ENCODE results near the gene CLBA1. TPM values are rescaled to one million over a fixed set of nuclear protein-coding genes. Genes with fewer than 3 reads are reported as not detected.

CLBA1 gene
- total and polyA plus RNA-seq, 2 experiments from 2014 or later, result 1.6 to 1.8 TPM

DNA sequence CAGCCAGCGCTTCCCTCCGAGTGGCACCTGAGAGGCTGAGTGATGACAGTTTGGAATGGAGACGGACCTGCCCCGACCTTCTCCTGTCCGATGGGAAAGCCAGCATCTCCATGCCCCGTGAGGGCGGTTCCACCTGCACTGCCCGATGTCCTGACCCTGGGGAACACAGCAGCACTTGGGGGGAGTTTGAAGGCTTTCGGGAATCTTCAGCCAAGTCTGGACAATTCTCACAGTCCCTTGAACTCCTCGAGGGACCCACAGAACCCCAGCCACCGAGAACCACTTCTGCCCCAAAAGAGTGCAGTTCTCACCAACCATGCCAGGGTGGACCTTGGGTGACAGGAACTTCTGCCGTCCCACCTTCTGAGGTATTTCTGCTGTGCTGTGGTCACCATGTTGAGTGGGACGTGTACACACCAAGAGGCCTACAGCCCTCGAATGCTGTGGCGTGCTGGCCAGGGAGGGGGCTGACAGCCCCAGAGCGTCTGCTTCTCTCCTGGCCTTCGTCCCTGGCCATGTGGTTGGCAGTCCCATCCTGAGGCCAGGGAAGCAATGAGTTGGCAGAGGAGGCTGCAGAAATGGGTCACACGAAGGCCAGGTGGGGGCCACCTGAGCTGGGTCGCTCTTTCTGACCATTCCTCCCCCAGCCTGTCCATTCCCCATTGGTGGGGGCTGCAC lies 1.0 kb downstream of the CLBA1 start:
- Mint-ChIP-seq H3K27me3 (ENCODE audit: insufficient read depth, low read depth, poor library complexity) (peaks cover 3% of the 10 kb centered on the region), H3K4me1 (no peaks in the 10 kb centered on the region; the same call in 2 of the 3 replicates), H3K4me3 (peak overlapping the region; percentile 70), H3K9me3 (no peaks in the 10 kb centered on the region; the same call in 2 of the 3 replicates), H3K36me3 (ENCODE audit: low read depth) (no peaks in the 10 kb centered on the region; the same call in 1 of the 3 replicates), H3K27ac (no peak overlapping the region)
- H3K36me3 ChIP-seq (ENCODE audit: insufficient read depth), result no peaks in the 10 kb centered on the region
- no peaks in the 10 kb centered on the region for H3K79me2 ChIP-seq (replicated peaks; ENCODE audit: insufficient read depth)
- H3K27me3 ChIP-seq (ENCODE audit: insufficient read depth), result no peaks in the 10 kb centered on the region
- peak overlapping the region; percentile 88; the same call in 1 of the 2 replicates for H3K4me2 ChIP-seq
- no peaks in the 10 kb centered on the region for H3K9me2 ChIP-seq (ENCODE audit: insufficient read depth)
- no peaks in the 10 kb centered on the region for H4K20me1 ChIP-seq (replicated peaks; ENCODE audit: insufficient read depth)
- TF ChIP-seq STAT1 (IDR thresholded peaks at IDR 0.05; ENCODE audit: unreplicated experiment) (no peak), ZNF114 (CRISPR knock-in tag; IDR thresholded peaks at IDR 0.05) (no peak), CREB1 (CRISPR knock-in tag; IDR thresholded peaks at IDR 0.05; ENCODE audit: low read depth) (no peak), ZNF462 (CRISPR knock-in tag; IDR thresholded peaks at IDR 0.05) (no peak), JUNB (IDR thresholded peaks at IDR 0.05; ENCODE audit: unreplicated experiment) (no peak), REST (IDR thresholded peaks at IDR 0.05; ENCODE audit: unreplicated experiment) (no peak), NANOG (IDR thresholded peaks at IDR 0.05; ENCODE audit: borderline replicate concordance) (no peak), CTCF (conservative IDR thresholded peaks at IDR 0.05; ENCODE audit: low read depth in 2 of 2) (no peak), POLR2AphosphoS5 (IDR thresholded peaks at IDR 0.05; ENCODE audit: low read depth) (no peak), ZNF331 (CRISPR knock-in tag; IDR thresholded peaks at IDR 0.05; ENCODE audit: low read depth) (no peak), EZH2phosphoT487 (IDR thresholded peaks at IDR 0.05; ENCODE audit: unreplicated experiment) (no peak), EZH2 (IDR thresholded peaks at IDR 0.05; ENCODE audit: low read depth, unreplicated experiment) (no peak)
- TF ChIP-seq, protein P1, sequence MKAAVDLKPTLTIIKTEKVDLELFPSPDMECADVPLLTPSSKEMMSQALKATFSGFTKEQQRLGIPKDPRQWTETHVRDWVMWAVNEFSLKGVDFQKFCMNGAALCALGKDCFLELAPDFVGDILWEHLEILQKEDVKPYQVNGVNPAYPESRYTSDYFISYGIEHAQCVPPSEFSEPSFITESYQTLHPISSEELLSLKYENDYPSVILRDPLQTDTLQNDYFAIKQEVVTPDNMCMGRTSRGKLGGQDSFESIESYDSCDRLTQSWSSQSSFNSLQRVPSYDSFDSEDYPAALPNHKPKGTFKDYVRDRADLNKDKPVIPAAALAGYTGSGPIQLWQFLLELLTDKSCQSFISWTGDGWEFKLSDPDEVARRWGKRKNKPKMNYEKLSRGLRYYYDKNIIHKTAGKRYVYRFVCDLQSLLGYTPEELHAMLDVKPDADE (IDR thresholded peaks at IDR 0.05), result no peak
- no peaks in the 10 kb centered on the region for H3F3A ChIP-seq (replicated peaks; ENCODE audit: low read depth)
- H3K4me3 ChIP-seq, result peak overlapping the region; percentile 68; the same call in 1 of the 2 replicates
- DNase-seq (ENCODE audit: low spot score), result no peak
- H2AFZ ChIP-seq, result no peak overlapping the region
- H3K27ac ChIP-seq (ENCODE audit: low read depth), result no peak overlapping the region
- H3K4me1 ChIP-seq (ENCODE audit: insufficient read depth), result no peaks in the 10 kb centered on the region
- ATAC-seq, result no peak

Data from GM23338 (cell line).